GM06990 (cell line): ENCODE data around the gene TRA2A.

ENCODE experiments used
- DNase-seq: peaks from one replicate; pipeline ENCODE4 v3.0.0-alpha.2; 2011; ENCODE audit not compliant: insufficient read length; ENCODE audit errors: extremely low read depth
- H3K27me3 ChIP-seq: replicated peaks from 2 replicates; pipeline ENCODE4 v1.6.0; 2011; ENCODE audit warnings: low read length; ENCODE audit not compliant: control insufficient read depth, insufficient read depth
- H3K36me3 ChIP-seq: 2 replicates; pipeline ENCODE4 v1.5.1; 2011; ENCODE audit warnings: low read length; ENCODE audit not compliant: control insufficient read depth, insufficient read depth
- H3K4me3 ChIP-seq: replicated peaks from 2 replicates; pipeline ENCODE4 v1.5.1; 2011; ENCODE audit warnings: low read depth, mild to moderate bottlenecking, control low read depth, low read length
- CTCF ChIP-seq: IDR thresholded peaks from 2 replicates; pipeline ENCODE4 v1.5.1; 2011; ENCODE audit warnings: low read length, control low read depth, mild to moderate bottlenecking, inconsistent platforms; ENCODE audit not compliant: insufficient read depth, poor library complexity, severe bottlenecking

Gene TRA2A

GRCh38 chr7:23454881-23455526 is 76.8 kb downstream of the TRA2A start:
- H3K36me3 ChIP-seq = no peaks in the 10 kb centered on the region; the same call in 1 of the 2 replicates
- H3K4me3 ChIP-seq = no peak overlapping the region
- DNase-seq = no peak
- no peaks in the 10 kb centered on the region for H3K27me3 ChIP-seq
- no peak for TF ChIP-seq CTCF
